PC-3 (cell line): ENCODE data around the gene GYPB. TPM values are rescaled to one million over a fixed set of nuclear protein-coding genes. Genes with fewer than 3 reads are reported as not detected.

Experiments used
- total RNA-seq: library from RNA; depleted of rRNA; stranded (reverse); fragments of >200 nt; gene quantifications from 2 replicates; pipeline ENCODE4 v1.2.3, GENCODE V29; 2014; rRNA removed

GYPB gene
- total RNA-seq, 1 experiment from 2014 or later, result not detected

Other genes starting within 250 kb of the GYPB start
- not detected in 2 replicates for gene GYPE, start 113.8 kb downstream of the GYPB start, total RNA-seq
- not detected in 2 replicates for gene GYPA, start 121.3 kb upstream of the GYPB start, total RNA-seq